Skin of body (tissue), 2 donors: ENCODE data around the gene CDH4. TPM values are rescaled to one million over a fixed set of nuclear protein-coding genes. Genes with fewer than 3 reads are reported as not detected.

Source experiments
- DNase-seq: peaks from one replicate; lab custom pipeline; 2025; lab: John Stamatoyannopoulos, UW
- total RNA-seq: library from RNA; depleted of rRNA; stranded (reverse); fragments of >200 nt; gene quantifications from one replicate; pipeline ENCODE4 v1.2.3, GENCODE V29; 2014

The CDH4 gene
- total RNA-seq, 1 donor from 2014 or later: 0.10 TPM

GRCh38 chr20:61684136-61684535 lies 432.1 kb downstream of the CDH4 start:
- DNase-seq: no peak

- no peak for DNase-seq
Observed at GRCh38 chr20:61684583-61685235, 432.6 kb downstream of the CDH4 start.

GRCh38 chr20:61685462-61685861 lies 433.4 kb downstream of the CDH4 start:
- DNase-seq: no peak

- peak; percentile 62 for DNase-seq
Observed at GRCh38 chr20:61686051-61686936, 434.2 kb downstream of the CDH4 start.

GRCh38 chr20:61688411-61688810 lies 436.4 kb downstream of the CDH4 start:
- DNase-seq: no peak

GRCh38 chr20:61690150-61690549 lies 438.1 kb downstream of the CDH4 start:
- no peak for DNase-seq

- DNase-seq: no peak
Observed at GRCh38 chr20:61690993-61691838, 439.2 kb downstream of the CDH4 start.

GRCh38 chr20:61691978-61692377 lies 439.9 kb downstream of the CDH4 start:
- no peak for DNase-seq

GRCh38 chr20:61692479-61692878 lies 440.4 kb downstream of the CDH4 start:
- peak; percentile 79 for DNase-seq

GRCh38 chr20:61693055-61693600 lies 441.1 kb downstream of the CDH4 start:
- no peak for DNase-seq

GRCh38 chr20:61694682-61695081 lies 442.6 kb downstream of the CDH4 start:
- DNase-seq: no peak

GRCh38 chr20:61695741-61696140 lies 443.7 kb downstream of the CDH4 start:
- no peak for DNase-seq

- no peak for DNase-seq
Observed at GRCh38 chr20:61696181-61696735, 444.2 kb downstream of the CDH4 start.

GRCh38 chr20:61697666-61698597 lies 445.9 kb downstream of the CDH4 start:
- DNase-seq: no peak

- no peak for DNase-seq
Observed at GRCh38 chr20:61698598-61699494, 446.8 kb downstream of the CDH4 start.

GRCh38 chr20:61699495-61700374 lies 447.7 kb downstream of the CDH4 start:
- DNase-seq: no peak

GRCh38 chr20:61700595-61701140 lies 448.6 kb downstream of the CDH4 start:
- DNase-seq: no peak

- no peak for DNase-seq
Observed at GRCh38 chr20:61701401-61701800, 449.3 kb downstream of the CDH4 start.
